IMR-90 (cell line): ENCODE results near the gene FKBP6. TPM values are rescaled to one million over a fixed set of nuclear protein-coding genes. Genes with fewer than 3 reads are reported as not detected.

ENCODE experiments used
- ATAC-seq: fragments of 200-7000 bp; cut with Tn5 transposase; 2 replicates; pipeline ENCODE4 v1.9.1; 2020; ENCODE audit warnings: low read depth, mild to moderate bottlenecking, moderate library complexity
- BruUV-seq: library from RNA; stranded (reverse); fragments of 400-500 nt; replicated peaks from 2 replicates; lab custom pipeline; 2021; lab: Mats Ljungman, UMichigan
- CTCF ChIA-PET: fragments of 300-600 bp; formaldehyde crosslinking; extraction: SDS; loops from one replicate; lab custom pipeline; 2021; ENCODE audit warnings: antibody characterized with exemption; lab: Yijun Ruan, JAX
- POLR2A ChIA-PET: fragments of 300-600 bp; sonication (Branson Sonifier 250); formaldehyde crosslinking; loops from one replicate; lab custom pipeline; 2022; ENCODE audit warnings: antibody characterized with exemption; ENCODE audit not compliant: unreplicated experiment; lab: Charles Lee
- DNase-seq: peaks from one replicate; pipeline ENCODE4 v3.0.0; 2013
- H2AFZ ChIP-seq: replicated peaks from 2 replicates; pipeline ENCODE3; 2013; ENCODE audit warnings: low read length, mild to moderate bottlenecking; ENCODE audit not compliant: poor library complexity
- H2AK5ac ChIP-seq: 2 replicates; pipeline ENCODE4 v1.6.1; 2013; ENCODE audit warnings: low read depth, low read length, inconsistent platforms
- H2AK9ac ChIP-seq: replicated peaks from 2 replicates; pipeline ENCODE3; 2013; ENCODE audit warnings: mild to moderate bottlenecking, low read depth, low read length, moderate library complexity; ENCODE audit not compliant: poor library complexity
- H2BK120ac ChIP-seq: 2 replicates; pipeline ENCODE4 v1.6.1; 2013; ENCODE audit warnings: low read depth, low read length, inconsistent platforms
- H2BK15ac ChIP-seq: 3 replicates; pipeline ENCODE4 v1.6.1; 2013; ENCODE audit warnings: low read depth, low read length, inconsistent platforms
- H2BK20ac ChIP-seq: 2 replicates; pipeline ENCODE4 v1.6.1; 2013; ENCODE audit warnings: low read depth, mild to moderate bottlenecking, inconsistent platforms, low read length, moderate library complexity
- H2BK5ac ChIP-seq: 2 replicates; pipeline ENCODE4 v1.6.1; 2013; ENCODE audit warnings: mild to moderate bottlenecking, low read depth, low read length, inconsistent platforms; ENCODE audit not compliant: poor library complexity, severe bottlenecking
- H3K14ac ChIP-seq: replicated peaks from 2 replicates; pipeline ENCODE4 v1.6.1; 2013; ENCODE audit warnings: low read depth, low read length, inconsistent platforms
- H3K18ac ChIP-seq: 2 replicates; pipeline ENCODE4 v1.6.1; 2013; ENCODE audit warnings: low read depth, low read length, control low read depth
- H3K23ac ChIP-seq: 2 replicates; pipeline ENCODE4 v1.6.1; 2013; ENCODE audit warnings: low read depth, low read length, inconsistent platforms
- H3K27ac ChIP-seq: 2 replicates; pipeline ENCODE4 v1.5.1; 2013; ENCODE audit warnings: mild to moderate bottlenecking, control low read depth, low read length; ENCODE audit not compliant: insufficient read depth
- H3K27me3 ChIP-seq: 2 replicates; pipeline ENCODE4 v1.6.1; 2013; ENCODE audit warnings: low read length; ENCODE audit not compliant: control insufficient read depth, insufficient read depth
- H3K36me3 ChIP-seq: 2 replicates; pipeline ENCODE4 v1.6.1; 2013; ENCODE audit warnings: low read length, mixed read lengths; ENCODE audit not compliant: control insufficient read depth, insufficient read depth
- H3K4ac ChIP-seq: 2 replicates; pipeline ENCODE4 v1.6.1; 2013; ENCODE audit warnings: low read depth, low read length, inconsistent platforms
- H3K4me1 ChIP-seq: 2 replicates; pipeline ENCODE4 v1.6.1; 2013; ENCODE audit warnings: low read length, mixed read lengths; ENCODE audit not compliant: control insufficient read depth, insufficient read depth
- H3K4me2 ChIP-seq: 2 replicates; pipeline ENCODE4 v1.6.1; 2013; ENCODE audit warnings: low read depth, mild to moderate bottlenecking, control low read depth, low read length, moderate library complexity
- H3K4me3 ChIP-seq: 2 replicates; pipeline ENCODE4 v1.5.1; 2013; ENCODE audit warnings: low read depth, mild to moderate bottlenecking, control low read depth, low read length, moderate library complexity; ENCODE audit not compliant: insufficient read depth
- H3K56ac ChIP-seq: 2 replicates; pipeline ENCODE4 v1.6.1; 2013; ENCODE audit warnings: low read length, inconsistent platforms; ENCODE audit not compliant: insufficient read depth; ENCODE audit errors: extremely low read depth
- H3K79me1 ChIP-seq, 2 experiments: 2 replicates each; pipeline ENCODE4 v1.6.1; 2013; ENCODE audit warnings: low read length in 2 of 2, inconsistent platforms in 1 of 2, low read depth in 1 of 2
- H3K9ac ChIP-seq: 2 replicates; pipeline ENCODE4 v1.6.1; 2013; ENCODE audit warnings: low read depth, low read length, control low read depth
- H3K9me1 ChIP-seq: 2 replicates; pipeline ENCODE4 v1.6.1; 2013; ENCODE audit warnings: low read length, inconsistent platforms; ENCODE audit not compliant: insufficient read depth
- H3K9me3 ChIP-seq: 2 replicates; pipeline ENCODE4 v1.6.1; 2013; ENCODE audit warnings: low read length; ENCODE audit not compliant: control insufficient read depth, insufficient read depth
- H4K20me1 ChIP-seq: 2 replicates; pipeline ENCODE4 v1.6.1; 2013; ENCODE audit warnings: low read length, inconsistent platforms; ENCODE audit not compliant: insufficient read depth
- H4K5ac ChIP-seq: 2 replicates; pipeline ENCODE4 v1.6.1; 2013; ENCODE audit warnings: mild to moderate bottlenecking, low read depth, low read length, control low read depth
- H4K8ac ChIP-seq, 2 experiments: 2 replicates each; pipeline ENCODE4 v1.6.1; 2013; ENCODE audit warnings: low read depth in 2 of 2, low read length in 2 of 2, control low read depth in 1 of 2, inconsistent platforms in 1 of 2
- H4K91ac ChIP-seq: 2 replicates; pipeline ENCODE4 v1.6.1; 2013; ENCODE audit warnings: low read depth, low read length, inconsistent platforms; ENCODE audit not compliant: insufficient read depth
- MAFK ChIP-seq: IDR thresholded peaks from 2 replicates; pipeline ENCODE4 v1.6.1; 2012; ENCODE audit warnings: low read depth, low read length, improper control_type of control experiment
- WGBS, 2 experiments: methylation state at CpG; one replicate each; pipeline versions ENCODE4 v1.1.5 to v1.1.7; 2013; ENCODE audit warnings: missing lambda C conversion rate in 2 of 2; ENCODE audit not compliant: insufficient read length in 1 of 2; ENCODE audit errors: extremely low coverage in 2 of 2; 5-methylcytosine and 5-hydroxymethylcytosine counted together
- dilution Hi-C: fragments of 300-500 bp; cut with HindIII; formaldehyde crosslinking; loops from one replicate; pipeline ENCODE4 v1.14.3; 2018; ENCODE audit warnings: low sequenced_read_pairs; ENCODE audit not compliant: unreplicated experiment
- in situ Hi-C: fragments of 300-500 bp; cut with MboI; formaldehyde crosslinking; loops from 3 replicates; pipeline ENCODE4 v1.14.3; 2019; ENCODE audit warnings: low sequenced_read_pairs, inconsistent platforms, mixed read lengths
- intact Hi-C: fragments of 100-400 bp; cut with micrococcal nuclease; formaldehyde crosslinking; loops from 2 replicates; pipeline ENCODE4 v1.10.0; 2022
- polyA plus RNA-seq, 3 experiments: library from polyadenylated mRNA; depleted of rRNA; stranded (reverse); fragments of >200 nt; gene quantifications; 2 replicates each; pipeline ENCODE4 v1.2.3, GENCODE V29; 2012; ENCODE audit warnings: low replicate concordance in 1 of 3
- total RNA-seq: library from RNA; depleted of rRNA; stranded (reverse); fragments of >200 nt; gene quantifications from 2 replicates; pipeline ENCODE4 v1.2.3, GENCODE V29; 2012
- TF ChIP-seq, protein P1 (sequence below): conservative IDR thresholded peaks from 2 replicates; pipeline ENCODE4 v1.5.1; 2012; ENCODE audit warnings: mild to moderate bottlenecking, low read depth, low read length, improper control_type of control experiment

Gene FKBP6
- total and polyA plus RNA-seq, 2 of the 4 experiments (the other 2 are of a cell fraction), result not detected

DNA sequence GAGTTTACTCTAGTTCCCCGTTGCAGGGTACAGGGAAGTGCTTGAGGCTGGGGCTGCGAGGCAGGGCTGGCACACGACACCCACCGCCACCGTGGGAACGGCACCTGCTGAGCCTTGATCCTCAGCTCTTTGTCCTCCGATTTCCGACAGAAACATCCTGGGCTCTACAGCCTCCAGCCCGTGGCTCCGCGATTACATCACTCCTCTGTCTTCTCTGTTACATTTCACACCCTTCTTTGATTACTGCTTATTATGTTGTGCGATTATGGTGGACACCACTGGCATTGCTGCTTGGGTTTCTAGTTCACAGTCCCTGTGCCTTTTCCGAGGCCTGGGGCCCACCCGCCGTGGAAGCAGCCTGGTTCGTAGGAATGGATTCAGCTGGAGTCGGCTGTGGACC lies 26.9 kb downstream of the FKBP6 start:
- Histone ChIP-seq H3K27me3 (peaks cover 4% of the 10 kb centered on the region), H3K4me1 (peaks cover 4% of the 10 kb centered on the region; the same call in 1 of the 2 replicates), H3K56ac (no peak overlapping the region), H3K4me3 (no peak overlapping the region), H2BK5ac (no peak overlapping the region), H3K36me3 (no peaks in the 10 kb centered on the region), H3K9ac (no peak overlapping the region), H4K8ac (no peak overlapping the region), H3K4me2 (no peak overlapping the region), H3K4ac (no peak overlapping the region), H3K9me3 (peaks cover 9% of the 10 kb centered on the region), H3K14ac (no peak overlapping the region), H2AK9ac (no peak overlapping the region), H2BK15ac (no peak overlapping the region), H3K9me1 (peaks cover 4% of the 10 kb centered on the region; the same call in 1 of the 2 replicates), H4K91ac (no peak overlapping the region), H3K18ac (no peak overlapping the region), H3K23ac (no peak overlapping the region), H3K27ac (no peak overlapping the region), H3K79me1 (no peaks in the 10 kb centered on the region), H4K5ac (no peak overlapping the region), H4K20me1 (no peaks in the 10 kb centered on the region), H2BK120ac (no peak overlapping the region), H2AFZ (no peak overlapping the region), H2BK20ac (no peak overlapping the region), H2AK5ac (no peak overlapping the region)
- BruUV-seq, result no TSS peak
- POLR2A ChIA-PET, result no interaction called here
- CTCF ChIA-PET, result no interaction called here
- dilution Hi-C loops, result no loop called here
- in situ Hi-C loops, result no loop called here
- intact Hi-C loops, result loop anchor here (5.0 kb wide), 2 partner anchors 32 to 72 kb away; no protein-coding TSS in a partner anchor
- ATAC-seq, result no peak
- DNase-seq, result no peak
- TF ChIP-seq, protein P1, sequence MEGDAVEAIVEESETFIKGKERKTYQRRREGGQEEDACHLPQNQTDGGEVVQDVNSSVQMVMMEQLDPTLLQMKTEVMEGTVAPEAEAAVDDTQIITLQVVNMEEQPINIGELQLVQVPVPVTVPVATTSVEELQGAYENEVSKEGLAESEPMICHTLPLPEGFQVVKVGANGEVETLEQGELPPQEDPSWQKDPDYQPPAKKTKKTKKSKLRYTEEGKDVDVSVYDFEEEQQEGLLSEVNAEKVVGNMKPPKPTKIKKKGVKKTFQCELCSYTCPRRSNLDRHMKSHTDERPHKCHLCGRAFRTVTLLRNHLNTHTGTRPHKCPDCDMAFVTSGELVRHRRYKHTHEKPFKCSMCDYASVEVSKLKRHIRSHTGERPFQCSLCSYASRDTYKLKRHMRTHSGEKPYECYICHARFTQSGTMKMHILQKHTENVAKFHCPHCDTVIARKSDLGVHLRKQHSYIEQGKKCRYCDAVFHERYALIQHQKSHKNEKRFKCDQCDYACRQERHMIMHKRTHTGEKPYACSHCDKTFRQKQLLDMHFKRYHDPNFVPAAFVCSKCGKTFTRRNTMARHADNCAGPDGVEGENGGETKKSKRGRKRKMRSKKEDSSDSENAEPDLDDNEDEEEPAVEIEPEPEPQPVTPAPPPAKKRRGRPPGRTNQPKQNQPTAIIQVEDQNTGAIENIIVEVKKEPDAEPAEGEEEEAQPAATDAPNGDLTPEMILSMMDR, result no peak
- TF ChIP-seq MAFK, result no peak
- WGBS, 2 experiments, result 77% methylated on average over 8 of the region's 17 CpGs; no CpG with 5 or more reads in 1 of the 2 experiments
